Hematopoietic multipotent progenitor cell treated with erythropoietin and hydrocortisone succinate and interleukin-3 and kit ligand, for 15 days (in vitro differentiated cells): ENCODE results near the gene PHLPP1.

ENCODE experiments used
- DNase-seq: peaks from one replicate; pipeline ENCODE4 v3.0.0-alpha.2; 2015; ENCODE audit warnings: low spot score

PHLPP1 gene

GRCh38 chr18:62744076-62744968, 29.0 kb downstream of the PHLPP1 start:
- DNase-seq: no peak

- no peak for DNase-seq
These were observed 29.9 kb downstream of the PHLPP1 start for GRCh38 chr18:62745089-62745751.

DNA sequence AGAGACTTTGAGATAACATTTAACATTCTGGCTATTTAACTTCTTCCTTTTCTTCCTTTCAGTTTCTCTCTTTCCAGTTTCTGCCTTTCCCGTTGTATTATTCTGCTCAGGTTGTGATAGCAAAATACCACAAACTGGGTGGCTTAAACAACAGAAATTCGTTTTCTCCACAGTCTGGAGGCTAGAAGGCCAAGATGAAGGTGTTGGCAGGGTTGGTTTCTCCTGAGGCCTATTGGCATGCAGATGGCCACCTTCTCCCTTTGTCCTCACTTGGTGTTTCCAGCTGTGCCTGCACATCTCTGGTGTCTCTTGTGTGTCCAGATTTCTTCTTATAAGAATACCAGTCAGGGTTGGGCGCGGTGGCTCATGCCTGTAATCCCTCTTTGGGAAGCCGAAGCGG, 34.0 kb downstream of the PHLPP1 start:
- no peak for DNase-seq

- no peak for DNase-seq
These were observed 36.0 kb downstream of the PHLPP1 start for GRCh38 chr18:62751341-62751821.

- DNase-seq: no peak
These were observed 36.6 kb downstream of the PHLPP1 start for GRCh38 chr18:62751977-62752376.

- DNase-seq: no peak
These were observed 38.7 kb downstream of the PHLPP1 start for GRCh38 chr18:62754026-62754425.

GRCh38 chr18:62755454-62755853, 40.1 kb downstream of the PHLPP1 start:
- no peak for DNase-seq

- DNase-seq: no peak
These were observed 40.6 kb downstream of the PHLPP1 start for GRCh38 chr18:62755946-62756345.

- no peak for DNase-seq
These were observed 42.2 kb downstream of the PHLPP1 start for GRCh38 chr18:62757399-62758010.

DNA sequence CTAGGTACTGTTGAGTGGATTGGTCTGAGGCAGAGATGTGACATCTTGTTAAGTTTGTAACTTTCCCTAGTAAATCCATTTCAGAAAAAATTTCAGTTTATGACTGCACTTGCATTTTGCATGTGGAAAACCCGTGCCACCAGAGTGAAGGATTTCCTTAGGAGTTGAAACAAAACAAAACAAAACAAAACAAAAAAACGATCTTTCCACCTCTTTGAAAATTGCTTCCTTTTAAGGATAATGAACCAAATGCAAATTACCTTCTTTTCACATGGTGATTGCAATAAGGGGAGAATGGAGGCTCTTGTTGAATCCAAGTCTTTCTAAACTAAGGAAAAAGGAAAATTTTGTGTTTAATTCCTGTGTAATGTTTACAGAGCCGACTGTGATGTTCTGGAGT, 43.2 kb downstream of the PHLPP1 start:
- no peak for DNase-seq

- DNase-seq: no peak
These were observed 44.5 kb downstream of the PHLPP1 start for GRCh38 chr18:62759704-62760402.

- DNase-seq: no peak
These were observed 45.0 kb downstream of the PHLPP1 start for GRCh38 chr18:62760403-62760734.

DNA sequence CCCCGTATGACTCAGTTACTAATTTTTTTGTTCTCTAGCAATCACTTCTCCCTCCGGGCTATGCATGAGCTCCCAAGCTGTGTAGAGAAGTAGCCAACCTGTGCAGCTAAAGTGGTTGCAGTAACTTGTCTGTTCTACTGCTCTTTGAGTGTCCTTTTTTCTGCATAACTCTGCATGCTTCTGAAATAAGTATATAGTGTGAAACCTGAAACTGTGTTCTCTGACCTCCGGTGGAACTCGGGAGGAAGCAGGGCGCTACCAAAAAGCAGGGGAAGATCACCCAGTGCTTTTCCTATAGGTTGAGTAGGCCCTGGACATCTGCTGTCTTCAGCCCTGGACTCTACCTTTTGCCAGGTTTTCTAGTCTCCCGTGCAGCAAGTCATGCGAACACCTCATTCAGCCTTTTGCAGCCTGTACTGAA, 47.8 kb downstream of the PHLPP1 start:
- DNase-seq: no peak

DNA sequence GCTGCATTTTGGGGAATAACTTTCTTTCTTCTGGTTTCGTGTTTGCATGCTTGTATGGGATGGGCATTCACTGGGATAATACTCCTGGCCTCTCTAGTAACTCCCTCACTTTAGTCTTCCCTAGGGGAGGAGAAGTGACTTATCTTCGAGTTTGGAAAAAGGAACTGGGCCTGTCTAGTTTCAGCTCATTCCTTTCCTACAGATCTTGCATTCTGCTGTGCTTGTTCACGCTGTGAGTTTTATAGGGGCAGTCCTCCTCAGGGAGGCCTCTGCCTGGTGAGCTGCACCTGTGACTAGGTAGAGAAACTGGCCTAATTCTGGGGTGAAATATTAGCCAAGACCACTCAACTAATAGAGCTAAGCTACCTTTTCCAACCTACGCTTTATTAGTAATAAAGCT, 50.9 kb downstream of the PHLPP1 start:
- no peak for DNase-seq

- no peak for DNase-seq
These were observed 52.0 kb downstream of the PHLPP1 start for GRCh38 chr18:62767321-62767720.

DNA sequence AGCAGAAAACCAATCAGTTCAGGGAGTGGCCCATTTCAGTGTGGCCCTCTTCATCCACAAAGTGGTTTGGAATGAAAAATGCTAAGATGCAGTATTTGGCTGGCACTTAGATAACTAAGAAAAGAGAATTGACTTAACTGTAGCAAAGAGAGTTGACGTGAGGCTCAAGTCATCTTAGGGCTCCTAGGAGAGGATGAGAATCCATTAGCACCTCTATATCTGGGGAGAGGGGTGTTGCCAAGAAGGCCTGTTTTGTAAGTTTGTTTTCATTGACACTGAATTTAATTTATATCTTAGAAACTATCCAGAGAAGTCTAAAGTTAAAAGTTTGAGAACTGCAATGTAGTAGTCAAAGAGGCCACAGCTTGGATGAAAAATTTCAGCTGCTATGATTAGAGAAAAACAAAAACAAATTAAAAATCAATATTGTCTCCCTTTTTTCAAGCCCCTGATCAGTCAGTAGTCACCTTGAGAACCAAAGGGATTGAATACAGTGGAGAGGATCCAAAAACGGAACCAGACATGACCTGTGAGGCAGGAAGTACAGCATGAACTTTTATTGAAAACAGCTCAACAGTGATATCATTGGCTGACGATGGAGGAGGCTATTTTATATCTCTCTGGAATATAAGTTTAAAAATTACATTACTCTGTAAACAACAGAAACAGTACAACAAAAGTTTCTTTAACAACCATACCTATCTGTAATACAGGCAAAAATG, 52.7 kb downstream of the PHLPP1 start:
- no peak for DNase-seq

DNA sequence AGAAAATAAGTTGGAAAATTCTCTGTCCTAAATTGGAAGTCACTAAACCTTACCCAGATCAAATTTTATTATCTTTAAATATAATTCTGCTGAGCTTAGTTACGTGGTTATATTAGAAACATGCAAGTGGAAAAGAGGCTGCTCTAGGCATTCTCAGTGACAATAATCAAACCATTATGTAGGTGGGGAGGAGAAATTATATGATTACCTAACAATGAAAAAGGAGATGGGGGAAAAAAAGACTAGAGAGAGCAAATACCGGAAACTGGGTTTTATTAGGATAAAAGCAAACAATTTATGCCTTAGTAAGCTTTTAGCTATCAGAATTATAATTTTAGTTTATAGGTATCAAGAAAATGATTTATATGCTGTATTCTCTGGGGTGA, 53.2 kb downstream of the PHLPP1 start:
- DNase-seq: no peak

- no peak for DNase-seq
These were observed 53.9 kb downstream of the PHLPP1 start for GRCh38 chr18:62769216-62769615.

DNA sequence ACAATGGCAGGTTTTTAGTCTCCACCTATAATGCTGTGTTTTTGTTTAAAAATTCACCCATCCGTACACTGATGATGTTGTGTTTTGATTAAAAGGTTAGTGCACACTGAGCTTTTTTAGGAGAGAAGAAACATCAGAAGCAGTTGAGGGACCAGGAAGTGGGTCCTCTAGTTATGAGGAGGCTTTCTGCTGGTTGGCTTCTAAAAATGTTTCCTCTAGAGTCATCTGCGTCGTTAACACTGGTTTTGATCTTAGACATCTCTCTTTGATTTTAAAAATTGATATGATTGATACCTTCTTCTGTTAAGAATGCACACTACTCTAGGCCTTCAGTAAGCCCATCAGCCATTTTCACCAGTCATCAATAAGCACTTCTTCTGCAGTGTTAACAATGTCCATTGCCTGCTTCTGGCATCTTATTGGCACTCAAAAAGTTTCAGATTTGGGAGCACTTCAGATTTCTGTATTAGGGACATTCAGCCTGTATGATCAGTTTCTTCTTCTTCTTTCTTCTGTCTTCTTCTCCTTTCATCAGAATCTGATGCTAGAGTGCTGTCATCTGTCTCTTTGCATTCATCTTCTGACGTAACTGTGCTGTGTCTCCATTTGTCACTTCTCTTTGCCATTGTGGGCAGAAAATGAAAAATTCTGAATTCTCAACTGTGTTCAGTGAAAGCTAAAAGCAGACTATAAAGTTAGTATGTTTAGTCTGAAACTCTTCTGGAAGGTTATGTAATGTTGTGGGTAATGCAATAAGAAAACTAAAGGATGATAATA, 56.3 kb downstream of the PHLPP1 start:
- no peak for DNase-seq

- no peak for DNase-seq
These were observed 57.7 kb downstream of the PHLPP1 start for GRCh38 chr18:62772860-62773584.
